HG03103 (cell line): ENCODE measurements around the gene MS4A4E.
"Not testable (repeated sequence)": the region's sequence is repeated elsewhere in the genome, so short reads cannot be mapped to it uniquely, and the experiment has no call there.

Experiments
- ATAC-seq: cut with Tn5 transposase; IDR thresholded peaks from one replicate; pipeline ENCODE4 v1.9.1; 2021; ENCODE audit warnings: low read depth; ENCODE audit not compliant: unreplicated experiment

Gene MS4A4E

DNA sequence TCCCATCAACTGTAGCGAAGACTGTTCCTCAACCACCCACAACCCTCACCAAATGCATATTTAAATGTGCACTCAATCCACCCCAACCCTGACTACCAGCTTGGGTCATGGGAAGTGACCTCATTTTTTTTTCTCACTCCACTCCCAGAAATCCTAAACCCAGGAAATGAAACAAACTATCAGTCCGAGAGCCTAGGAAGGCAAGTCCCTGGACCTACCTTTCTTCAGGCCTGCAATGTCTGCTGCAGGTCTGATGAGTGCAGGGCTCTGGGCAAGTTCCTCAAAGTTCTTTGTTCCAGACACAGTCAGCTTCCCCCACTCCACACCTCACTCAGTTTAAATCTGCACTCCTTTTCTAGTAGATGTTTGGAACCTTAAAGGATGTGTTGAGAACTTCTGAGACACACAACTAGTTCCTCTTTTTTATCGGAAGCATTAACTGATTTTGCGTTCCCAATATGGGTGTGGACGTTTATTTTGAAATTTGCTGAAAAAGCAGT, at the start of gene MS4A4E:
TSS of gene MS4A4E (minus strand) at position 398 of the 500 bp plus-strand sequence. CDS start 13,082 bp downstream, outside the sequence.
- no peak for ATAC-seq

DNA sequence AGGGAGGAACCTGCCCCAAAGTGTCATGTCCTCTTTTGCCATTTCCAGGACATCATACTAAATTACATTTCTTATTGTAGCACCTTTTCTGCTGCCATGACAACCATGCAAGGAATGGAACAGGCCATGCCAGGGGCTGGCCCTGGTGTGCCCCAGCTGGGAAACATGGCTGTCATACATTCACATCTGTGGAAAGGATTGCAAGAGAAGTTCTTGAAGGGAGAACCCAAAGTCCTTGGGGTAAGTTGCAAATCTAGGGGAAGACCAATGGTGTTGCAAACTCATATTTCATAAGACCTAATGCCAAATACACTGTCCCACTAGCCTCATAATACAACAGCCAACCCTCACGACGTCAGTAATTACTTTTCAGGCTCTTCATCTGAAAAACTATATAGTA, 49.2 kb upstream of the MS4A4E start:
- ATAC-seq = no peak

DNA sequence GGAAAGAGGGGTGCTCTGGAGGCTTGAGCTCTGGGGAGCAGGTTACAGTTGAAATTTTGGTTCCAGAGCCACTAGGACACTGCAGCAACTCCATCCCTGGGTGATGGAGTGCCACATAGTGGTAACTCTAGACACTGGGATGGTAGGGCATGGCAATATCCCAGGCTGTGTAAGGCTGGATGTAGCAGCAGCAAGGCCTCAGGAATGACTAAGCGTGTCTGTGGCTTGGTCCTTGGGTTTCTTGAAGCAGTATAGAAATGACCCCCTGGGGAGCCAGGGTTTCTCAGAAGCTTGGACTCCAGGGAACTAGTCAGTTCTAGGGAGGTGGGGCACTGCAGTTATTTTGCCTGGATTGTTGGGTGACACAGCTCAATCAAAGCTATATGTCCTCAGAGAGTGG, 45.6 kb upstream of the MS4A4E start:
- no peak for ATAC-seq

DNA sequence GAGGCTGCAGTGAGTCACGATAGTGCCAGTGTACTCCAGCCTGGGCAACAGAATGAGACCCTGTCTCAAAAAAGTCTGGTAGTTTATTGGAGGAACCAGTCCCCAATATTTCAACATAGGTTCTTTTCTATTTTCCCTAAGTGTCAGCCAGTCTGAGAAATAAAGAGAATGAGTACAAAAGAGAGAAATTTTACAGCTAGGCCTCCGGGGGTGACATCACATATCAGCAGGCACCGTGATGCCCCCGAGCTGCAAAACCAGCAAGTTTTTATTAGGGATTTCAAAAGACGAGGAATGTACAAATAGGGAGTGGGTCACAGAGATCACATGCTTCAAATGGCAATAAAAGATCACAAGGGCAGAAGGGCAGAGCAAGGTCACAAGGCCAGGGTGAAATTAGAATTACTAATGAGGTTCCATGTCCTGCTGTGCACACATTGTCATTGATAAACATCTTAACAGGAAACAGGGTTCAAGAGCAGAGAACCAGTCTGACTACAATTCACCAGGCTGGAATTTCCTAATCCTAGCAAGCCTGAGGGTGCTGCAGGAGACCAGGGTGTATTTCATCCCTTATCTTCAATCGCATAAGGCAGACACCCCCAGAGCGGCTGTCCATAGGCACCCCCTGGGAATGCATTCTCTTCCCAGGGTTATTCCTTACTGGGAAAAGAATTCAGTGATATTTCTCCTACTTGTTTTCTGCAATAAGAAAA, 42.6 kb upstream of the MS4A4E start:
- ATAC-seq = not testable (repeated sequence)

DNA sequence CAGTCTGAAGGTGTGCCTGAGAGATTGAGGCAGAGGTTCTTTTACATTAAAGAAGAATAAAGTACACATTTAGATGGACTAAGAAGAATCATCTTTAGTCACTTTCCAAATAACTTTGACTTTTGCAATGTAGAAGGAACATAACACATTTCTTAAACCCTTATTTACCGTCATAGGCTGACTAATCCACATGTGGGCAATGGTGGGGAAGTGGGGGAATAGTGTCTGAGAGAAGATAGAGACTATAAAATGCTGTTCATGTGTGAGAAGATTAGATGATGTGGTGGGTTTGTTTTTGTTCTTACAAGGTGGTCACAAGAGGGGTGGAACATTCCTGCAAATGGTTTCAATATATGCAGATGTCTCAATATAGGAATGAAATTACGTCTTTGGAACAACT, 39.3 kb upstream of the MS4A4E start:
- ATAC-seq = no peak

DNA sequence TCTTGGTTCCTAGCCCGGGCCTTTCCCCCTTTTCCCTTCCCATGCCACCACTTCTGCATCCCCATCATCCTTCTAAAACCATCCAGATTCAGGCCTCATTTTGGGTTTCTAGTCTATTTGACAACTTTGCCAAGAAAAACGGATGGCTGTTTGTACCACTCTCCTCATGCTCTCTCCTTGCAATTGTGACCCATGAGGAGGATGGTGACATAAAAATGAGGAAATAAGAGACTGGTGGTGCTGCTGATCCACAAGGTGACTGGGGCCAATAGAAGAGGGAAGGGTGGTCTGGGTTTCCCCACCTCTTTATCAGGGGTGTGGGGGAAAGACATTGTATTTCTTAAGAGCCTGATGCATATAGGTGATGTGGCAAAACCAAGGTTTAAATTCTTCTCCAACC, 38.5 kb upstream of the MS4A4E start:
- no peak for ATAC-seq

DNA sequence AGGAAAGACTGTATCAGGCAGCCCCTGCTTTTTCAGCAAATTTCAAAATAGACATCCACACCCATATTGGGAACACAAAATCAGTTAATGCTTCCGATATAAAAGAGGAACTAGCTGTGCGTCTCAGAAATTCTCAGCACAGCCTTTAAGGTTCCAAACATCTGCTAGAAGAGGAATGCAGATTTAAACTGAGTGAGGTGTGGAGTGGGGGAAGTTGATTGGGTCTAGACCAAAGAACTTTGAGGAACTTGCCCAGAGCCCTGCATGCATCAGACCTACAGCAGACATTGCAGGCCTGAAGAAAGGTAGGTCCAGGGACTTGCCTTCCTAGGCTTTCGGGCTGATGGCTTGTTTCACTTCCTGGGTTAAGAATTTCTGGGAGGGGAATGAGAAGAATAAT, 37.5 kb upstream of the MS4A4E start, which contains the start of gene MS4A4A:
TSS of gene MS4A4A (plus strand) at position 255 of the 400 bp plus-strand sequence. CDS start at position 265, 10 bp downstream.
- no peak for ATAC-seq

DNA sequence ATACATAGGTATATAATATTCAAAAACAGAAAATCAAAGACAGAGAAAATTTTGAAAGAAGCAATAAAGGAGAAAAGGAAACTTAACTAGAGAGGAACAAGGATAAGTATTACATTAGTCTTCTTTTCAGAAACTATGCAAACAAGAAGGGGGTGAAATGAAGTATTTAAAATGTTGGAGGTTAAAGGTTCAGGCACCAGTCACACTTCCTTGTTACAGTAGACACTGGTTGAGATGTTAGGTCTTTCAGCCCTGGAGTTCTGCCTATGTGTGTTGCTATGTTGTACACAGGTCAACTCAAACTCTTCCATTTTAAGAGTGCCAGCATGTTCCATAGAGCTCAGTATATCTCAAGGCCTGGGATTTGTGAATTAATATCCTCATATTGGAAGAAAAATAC, 31.5 kb upstream of the MS4A4E start:
- no peak for ATAC-seq

DNA sequence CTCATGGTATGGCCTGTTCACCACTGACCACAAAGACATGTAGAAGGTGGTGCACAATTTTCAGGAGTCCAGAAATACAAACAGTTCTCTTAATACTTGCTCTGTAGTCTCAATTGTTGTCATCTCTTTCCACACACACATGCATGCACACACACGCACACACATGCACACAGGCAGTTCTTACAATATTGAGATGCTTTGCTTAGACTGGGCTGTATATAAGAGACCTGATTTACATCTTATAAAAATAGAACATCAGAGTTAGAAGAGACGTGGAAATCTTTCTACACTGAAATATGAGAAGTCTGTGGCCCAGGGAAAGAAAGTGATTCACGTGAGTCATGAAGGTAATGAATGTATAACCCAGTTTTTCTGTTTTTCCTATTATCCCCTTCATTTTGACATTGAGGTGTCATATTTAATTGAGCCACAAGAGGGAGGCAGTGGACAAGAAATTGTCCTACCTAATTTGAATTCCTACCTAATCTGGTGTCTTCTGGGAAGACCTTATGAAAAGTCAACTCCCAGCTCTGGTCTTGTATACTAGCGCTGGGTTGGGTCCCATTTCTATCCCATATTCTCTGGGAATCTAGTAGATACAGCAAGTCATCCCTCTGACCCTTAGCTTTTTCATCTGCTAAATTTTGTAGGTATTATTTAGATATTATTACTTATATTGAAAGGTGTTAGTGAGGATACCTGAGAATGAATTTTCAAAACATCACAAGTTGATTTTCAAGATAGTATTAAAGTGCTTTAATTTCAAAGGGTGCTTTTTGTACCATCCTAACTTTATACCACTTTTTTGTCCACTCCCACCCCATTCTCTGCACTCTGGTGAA, 22.7 kb upstream of the MS4A4E start:
- ATAC-seq = no peak

DNA sequence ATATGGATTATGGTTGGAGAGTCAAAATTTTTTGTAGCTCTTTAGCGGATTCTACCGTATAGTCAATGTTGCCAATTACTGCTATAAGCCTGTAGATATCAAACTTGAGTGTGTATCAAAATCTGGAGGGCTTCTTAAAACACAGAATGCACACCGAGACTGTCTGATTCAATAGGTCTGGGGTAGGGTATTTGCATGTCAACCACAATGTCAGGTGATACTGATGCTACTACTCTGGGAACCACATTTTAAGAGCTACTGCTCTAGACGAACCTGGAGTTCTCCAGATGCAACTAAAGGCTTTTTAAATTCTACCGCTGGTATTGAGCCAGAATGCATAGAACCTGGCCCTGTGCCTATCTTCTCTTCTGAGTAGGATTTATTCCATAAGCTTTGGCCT, 21.7 kb upstream of the MS4A4E start:
- ATAC-seq = no peak

DNA sequence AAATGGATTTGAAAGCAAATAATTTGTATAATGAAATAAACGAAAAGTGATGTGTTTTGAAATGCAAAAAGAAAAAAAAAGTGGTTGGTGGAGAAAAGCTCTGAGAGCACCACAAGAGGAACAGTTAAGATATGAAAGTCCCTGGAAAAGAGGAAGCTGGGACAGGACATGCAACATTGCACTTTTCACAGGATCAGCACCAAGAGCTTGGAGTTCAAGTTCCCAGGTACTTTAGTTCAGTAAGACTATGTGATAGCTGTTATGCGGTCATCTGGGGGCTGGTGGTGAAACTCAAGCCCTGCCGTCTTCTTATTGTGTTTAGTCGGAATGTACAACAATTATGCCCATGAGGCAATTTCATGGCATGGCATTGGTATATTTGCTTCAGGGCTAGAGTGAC, 20.5 kb upstream of the MS4A4E start:
- no peak for ATAC-seq

DNA sequence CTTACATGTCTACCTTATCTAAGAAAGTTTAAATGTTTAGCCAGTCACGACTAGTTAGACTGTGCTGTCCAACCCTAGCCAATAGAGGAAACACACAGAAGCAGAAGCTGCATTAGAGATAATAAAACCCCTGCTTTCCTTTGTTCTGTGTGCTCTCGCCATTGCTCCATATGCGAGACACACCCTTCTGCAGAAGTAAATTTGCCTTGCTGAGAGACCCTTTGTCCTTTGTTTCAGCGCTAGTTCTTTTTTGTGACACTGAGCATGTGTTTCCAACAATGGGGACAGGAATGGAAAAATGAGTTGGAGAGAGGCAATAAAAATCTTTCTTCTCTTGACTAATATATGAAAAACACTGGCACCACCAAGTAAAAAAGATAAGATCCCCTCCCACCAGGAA, 18.1 kb upstream of the MS4A4E start:
- no peak for ATAC-seq

DNA sequence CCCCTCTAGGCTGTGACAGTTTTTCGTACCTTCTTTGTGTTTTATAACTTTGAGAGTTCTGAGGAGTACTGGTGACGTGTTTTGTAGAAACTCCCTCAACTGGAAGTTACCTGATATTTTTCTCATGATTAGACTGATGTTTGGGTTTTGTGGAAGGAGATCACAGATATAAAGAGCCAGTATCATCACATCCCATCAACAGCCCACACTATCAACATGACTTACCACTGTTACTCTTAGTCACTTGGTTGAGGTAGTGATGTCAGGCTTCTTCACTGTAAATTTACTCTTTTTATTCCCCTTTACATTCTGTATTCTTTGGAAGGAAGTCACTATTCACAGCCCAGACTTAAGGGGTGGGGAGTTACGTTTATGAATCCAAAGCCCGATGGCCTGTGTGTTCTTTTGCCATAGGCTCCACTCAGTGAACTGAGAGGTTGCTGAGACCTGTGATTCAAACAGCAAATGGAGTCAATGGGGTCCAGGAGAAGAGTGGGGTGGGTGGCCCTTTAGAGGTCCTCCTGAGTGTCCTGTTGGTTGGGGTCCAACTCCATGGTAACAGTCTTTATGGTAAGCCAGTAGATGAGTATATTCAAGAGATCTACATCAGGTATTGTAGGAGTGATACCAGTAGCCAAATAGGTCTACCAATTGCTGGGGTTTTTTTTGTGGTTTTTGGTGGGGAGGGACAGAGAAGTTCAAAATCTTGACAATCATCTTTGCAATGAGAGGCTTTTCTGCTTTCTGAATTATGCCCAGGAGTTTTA, 15.2 kb upstream of the MS4A4E start:
- no peak for ATAC-seq

DNA sequence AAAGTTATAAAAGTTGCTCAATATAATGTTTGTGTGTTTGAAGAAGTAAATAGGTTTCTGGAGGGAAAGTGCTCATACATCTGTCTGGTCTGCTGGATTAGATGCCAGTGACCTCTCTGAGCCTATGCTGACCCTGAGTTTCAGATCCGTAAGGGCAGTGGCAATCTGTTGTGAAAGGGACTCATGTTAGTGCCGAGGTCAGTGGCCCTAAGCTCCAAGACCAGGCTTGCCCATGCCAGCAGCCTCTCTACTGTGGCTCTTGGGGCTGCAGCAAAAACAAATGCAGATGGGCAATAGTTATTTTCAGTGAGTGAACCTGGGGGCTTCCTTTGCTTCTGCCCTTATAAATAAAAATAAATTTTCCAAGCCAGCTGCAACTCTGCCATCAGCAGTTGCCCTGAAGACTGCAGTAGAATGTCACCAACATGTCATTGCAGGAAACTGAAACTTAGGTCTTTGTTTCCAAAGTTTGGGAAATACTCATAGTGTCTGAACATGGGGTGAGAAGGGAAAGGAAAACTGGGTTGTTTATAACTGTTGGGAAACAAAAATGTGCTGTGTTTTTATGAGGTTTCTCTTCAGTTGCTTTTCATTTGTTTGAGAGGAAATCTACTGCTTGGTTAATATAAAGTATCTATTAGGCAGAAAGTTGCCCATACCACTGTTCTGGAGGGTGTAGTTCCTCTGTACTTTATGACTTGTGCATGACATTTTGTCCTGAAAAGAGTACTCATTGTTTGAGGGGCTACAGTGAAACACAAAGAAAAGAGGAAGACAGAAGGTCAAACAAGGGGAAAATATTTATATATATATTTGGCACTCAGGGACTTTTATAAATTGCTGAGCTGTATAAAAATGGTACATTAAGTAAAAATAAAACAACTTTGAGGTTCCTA, 9.5 kb upstream of the MS4A4E start:
- ATAC-seq = no peak

DNA sequence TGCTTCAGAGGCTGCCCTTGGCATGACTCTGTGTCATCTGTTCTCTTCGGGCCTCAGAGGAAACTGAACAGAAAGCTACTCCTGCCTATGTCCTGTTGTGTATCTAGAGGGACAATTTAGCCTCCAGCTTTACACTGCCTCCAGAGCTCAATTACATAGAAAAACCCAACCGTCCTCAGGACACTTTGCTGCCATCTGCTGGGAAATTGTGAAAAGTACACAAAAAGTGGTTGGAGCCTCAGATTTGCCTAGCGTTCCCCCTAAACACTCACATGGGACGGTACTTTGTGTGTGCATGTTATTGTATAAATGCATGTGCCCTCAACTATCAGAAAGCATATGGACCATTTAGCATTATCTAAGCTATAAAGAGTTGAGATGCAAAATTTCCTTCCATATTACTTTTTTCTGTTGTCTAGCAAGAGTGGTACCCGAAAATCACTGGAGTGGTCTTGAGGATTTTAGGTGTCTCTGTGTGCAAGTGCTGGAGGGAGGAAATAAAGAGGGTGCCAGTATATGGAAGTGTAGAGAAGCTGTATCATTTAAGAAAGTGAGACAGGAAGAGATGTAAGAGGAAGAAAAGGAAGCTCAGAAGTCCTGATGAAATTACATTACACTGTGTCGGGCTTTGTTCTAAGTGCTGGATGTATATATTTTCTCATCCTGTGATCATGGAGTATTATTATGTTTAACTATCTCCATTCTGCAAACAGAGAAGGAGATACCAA, 8.7 kb upstream of the MS4A4E start:
- no peak for ATAC-seq

DNA sequence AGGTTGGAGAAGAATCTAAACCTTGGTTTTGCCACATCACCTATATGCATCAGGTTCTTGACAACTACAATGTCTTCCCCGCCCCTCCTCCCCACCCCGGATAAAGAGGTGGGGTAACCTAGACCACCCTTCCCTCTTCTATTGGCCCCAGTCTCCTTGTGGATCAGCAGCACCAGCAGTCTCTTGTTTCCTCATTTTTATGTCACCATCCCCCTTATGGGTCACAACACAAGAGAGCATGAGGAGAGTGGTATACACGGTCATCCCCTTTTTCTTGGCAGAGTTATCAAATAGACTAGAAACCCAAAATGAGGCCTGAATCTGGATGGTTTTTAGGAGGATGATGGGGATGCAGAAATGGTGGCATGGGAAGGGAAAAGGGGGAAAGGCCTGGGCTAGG, 1.2 kb downstream of the MS4A4E start:
- ATAC-seq = no peak

DNA sequence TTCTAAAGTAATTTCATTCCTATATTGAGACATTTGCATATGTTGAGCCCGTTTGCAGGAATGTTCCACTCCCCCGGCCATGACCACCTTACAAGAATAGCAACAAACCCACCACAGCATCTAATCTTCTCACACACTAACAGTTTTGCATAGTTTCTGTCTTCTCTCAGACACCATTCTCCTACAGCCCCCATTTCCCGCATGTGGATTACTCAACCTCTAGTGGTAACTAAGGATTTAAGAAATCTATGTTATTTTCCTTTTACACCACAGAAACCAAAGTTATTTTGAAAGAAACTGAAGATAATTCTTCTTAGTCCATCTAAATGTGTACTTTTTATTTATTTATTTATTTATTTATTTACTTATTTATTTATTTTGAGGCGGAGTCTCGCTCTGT, 2.3 kb downstream of the MS4A4E start:
- no peak for ATAC-seq

DNA sequence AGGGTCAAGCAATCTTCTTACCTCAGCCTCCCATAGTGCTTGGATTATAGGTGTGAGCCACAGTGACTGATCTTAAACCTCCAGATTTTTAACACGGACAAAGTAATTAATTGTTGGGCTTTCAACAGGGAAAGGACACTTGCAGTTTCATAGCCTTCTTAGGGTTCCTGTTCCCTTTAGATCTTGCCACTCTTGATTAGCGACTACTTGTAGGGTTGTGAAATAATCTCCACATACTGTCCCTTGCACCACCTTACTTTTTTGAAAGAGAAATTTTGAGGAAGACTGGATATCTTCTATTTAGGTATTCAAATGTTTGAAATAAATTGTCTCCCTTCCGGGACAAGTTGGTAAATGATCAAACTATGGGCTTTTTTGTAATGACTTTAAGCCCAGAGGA, 7.6 kb downstream of the MS4A4E start:
- no peak for ATAC-seq

DNA sequence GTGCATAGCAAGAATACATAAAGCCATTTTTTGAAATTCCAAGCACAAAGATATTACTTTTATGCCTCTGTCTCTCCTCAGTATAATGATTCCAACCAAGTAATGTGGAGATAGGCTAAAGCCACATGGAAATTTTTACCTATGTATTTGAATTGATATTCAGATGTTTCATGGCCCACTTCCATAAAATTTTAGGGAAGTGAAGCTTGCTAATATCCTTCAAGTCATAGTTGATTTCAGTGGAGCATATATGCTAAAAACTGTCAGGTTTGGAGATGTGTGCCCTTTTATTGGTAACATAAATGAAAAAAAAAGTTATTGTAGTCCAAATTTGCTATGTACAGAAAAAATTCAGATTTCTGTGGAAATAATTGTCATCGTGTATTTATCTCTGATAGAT, 12.3 kb downstream of the MS4A4E start:
- ATAC-seq = no peak
